M059J (cell line): ENCODE data around the gene IRF8. TPM values are rescaled to one million over a fixed set of nuclear protein-coding genes. Genes with fewer than 3 reads are reported as not detected.
"Not testable (repeated sequence)": the region's sequence is repeated elsewhere in the genome, so short reads cannot be mapped to it uniquely, and the experiment has no call there.

Source experiments
- DNase-seq: peaks from one replicate; pipeline ENCODE4 v3.0.0-alpha.2; 2012; ENCODE audit warnings: low read depth
- total RNA-seq: library from RNA; depleted of rRNA; stranded (reverse); fragments of >200 nt; shearing (Covaris generic); gene quantifications from 2 replicates; pipeline ENCODE4 v1.2.3, GENCODE V29; 2014

The IRF8 gene
- total RNA-seq, 1 experiment from 2014 or later = 0.54 TPM

DNA sequence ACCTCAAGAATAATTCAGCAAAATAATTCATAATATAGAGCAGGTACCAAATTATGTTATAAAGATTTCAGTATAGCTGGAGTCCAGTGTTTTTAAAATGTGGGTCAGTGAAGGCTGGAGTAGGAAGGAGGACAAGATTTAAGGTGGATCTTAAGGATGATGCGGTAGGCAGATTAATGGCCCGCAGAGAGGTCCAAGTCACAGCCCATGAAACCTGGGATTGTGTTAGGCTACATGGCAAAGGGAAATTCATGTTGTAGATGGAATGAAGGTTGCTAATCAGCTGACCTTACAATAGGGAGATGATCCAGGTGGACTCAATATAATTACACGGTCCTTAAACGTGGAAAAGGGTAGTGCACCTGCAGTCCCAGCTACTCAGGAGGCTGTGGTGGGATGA lies 6.2 kb upstream of the IRF8 start:
- no peak for DNase-seq

DNA sequence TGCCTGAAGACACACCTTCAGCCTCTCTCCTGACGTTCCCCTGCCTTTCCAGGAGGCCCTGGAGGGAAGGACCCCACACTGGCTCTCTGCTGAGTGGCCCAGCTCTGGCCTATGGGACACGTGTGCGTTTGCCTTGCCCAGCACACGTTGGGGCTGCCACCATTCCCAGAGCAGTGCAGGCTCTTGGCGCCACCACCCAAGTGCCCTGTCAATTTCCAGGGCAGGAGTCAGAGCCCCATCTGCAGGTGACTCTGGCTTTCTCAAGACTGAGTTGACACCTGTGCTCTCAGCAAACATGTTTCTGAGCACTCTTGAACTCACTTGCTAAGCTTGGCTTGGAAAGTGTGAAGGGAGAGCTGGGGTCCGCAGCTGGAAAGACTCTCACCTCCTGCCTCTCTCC lies 4.7 kb upstream of the IRF8 start:
- peak; percentile 34 for DNase-seq

DNA sequence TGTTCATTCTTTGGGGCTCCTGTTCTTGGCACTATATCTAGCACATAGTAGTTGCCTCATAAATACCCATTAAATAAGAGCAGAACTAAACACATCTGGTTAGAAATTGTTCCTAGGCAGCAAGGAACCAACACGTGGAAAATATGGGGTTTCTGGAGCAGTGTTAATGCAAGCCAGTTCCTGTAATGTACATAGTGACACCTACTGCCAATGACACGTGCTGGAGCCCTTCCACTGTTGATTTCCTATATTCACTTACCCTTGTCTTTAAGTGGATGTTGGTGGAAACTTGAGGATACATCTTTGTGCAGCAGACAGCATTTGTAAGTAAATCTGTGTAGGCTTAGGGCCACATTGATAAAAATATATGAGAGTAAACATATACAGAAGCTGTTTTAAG lies 1.6 kb upstream of the IRF8 start:
- DNase-seq = no peak

GRCh38 chr16:85899444-85899843 lies 482 bp downstream of the IRF8 start:
- DNase-seq = no peak

DNA sequence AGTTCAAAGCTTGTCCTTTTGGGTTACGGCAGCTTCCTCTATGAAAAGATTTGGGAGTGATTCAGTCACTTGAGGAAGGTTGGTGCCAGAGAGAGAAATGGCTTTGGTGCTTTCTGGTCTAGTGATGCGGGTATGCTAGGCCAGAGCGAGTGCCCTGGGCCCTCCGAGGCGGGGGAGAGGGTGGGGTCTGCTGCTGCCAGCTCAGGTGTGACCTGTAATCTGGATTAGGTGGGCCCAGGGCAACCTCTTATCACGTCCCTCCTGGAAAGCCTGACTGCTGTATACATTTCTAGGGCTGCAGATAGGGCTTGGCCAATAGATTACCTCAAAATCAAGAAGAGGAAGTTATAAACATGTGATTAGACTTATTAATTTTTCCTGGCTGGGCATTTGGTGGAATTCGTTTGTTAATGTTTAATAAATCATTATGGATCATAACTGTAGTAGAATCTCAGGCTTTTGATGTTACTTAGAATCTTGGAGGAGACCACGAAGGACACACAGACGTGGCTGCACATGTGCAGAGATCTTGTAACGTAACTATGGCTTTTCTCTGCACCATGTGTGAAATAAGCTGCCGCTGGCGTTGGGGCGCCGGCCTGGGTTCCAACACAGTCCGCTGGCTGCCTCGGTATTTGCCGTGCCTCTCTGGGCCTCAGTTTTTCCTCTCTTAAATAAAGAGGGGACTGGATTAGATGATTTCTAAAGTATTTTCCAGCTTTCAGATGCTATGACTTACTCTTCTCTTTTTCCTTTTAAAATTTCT lies 1.2 kb downstream of the IRF8 start:
- no peak for DNase-seq

DNA sequence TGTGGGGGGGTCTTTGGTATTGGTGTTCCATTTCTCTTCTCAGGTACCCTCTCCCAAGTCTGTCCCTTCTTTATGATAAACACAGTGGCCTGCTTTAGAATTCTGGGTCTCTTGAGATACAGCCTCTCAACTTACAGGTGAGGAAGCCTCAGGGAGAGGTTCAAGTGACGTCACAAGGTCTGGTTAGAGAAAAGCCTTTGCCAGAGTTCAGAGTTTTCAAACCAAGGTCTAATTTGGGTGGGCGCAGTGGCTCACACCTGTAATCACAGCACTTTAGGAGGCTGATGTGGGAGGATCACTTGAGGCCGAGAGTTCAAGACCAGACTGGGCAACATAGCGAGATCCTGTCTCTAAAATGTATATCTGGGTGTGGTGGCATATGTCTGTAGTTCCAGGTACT lies 2.1 kb downstream of the IRF8 start:
- DNase-seq = no peak

DNA sequence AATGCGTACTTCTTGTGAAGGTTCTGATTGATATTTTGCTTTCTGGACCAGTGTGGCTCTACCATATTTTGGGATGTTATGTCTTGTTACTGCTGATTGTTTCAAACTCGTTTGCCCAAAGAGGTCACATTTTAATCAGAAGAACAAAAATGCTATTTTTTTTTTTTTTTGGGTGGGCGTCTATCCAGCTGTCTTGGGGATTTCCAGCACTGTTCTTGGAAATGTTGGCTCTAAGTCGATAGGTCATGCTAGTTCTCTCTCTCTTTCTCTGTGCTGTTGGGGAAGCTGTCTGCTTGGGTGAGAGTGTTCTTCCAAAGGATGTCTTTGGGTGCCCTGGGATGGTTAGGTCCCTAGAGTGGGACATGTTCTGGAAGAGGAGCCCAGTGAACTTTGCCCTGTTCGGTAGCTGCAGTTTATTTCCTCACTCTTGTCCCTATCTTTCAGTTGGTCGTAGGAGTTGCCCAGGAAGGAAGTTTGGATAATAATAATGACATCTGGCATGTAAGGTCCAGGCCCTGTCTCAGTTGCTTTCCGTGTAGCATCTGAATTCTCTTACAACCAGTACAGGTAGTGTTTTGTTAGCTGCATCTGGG lies 2.9 kb downstream of the IRF8 start:
- DNase-seq = no peak

DNA sequence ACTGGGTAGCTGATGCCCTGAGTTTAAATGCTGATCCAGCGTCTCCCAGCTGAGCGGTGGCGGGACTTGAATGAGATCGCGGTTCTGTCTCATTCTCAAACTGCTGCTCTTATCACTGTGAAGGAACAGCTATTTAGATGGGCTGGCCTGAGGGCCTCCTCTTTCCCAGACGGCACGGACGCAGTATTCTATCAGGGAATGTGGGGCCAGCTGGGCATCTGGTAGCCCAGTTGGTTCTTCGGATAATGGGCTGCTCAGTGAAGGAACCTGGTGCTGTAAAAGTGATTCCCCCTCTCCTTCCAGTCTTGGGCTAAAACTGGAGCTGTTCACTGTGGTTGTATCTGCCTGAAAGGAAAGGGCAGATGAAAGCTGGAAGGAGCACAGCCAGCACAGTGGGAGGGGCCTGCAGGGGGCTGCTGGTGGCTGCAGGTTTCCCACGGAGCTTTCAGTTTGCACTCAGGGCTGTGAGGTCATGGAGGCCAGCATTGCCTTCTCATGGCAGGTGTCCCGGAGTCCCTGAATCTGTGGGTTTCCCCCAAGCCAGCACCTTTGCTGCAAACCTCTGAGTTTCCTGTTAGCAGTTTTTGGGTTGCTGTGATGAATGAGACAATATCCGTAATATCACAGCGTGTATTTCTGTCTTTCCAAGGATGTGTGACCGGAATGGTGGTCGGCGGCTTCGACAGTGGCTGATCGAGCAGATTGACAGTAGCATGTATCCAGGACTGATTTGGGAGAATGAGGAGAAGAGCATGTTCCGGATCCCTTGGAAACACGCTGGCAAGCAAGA lies 3.6 kb downstream of the IRF8 start:
- DNase-seq = no peak

DNA sequence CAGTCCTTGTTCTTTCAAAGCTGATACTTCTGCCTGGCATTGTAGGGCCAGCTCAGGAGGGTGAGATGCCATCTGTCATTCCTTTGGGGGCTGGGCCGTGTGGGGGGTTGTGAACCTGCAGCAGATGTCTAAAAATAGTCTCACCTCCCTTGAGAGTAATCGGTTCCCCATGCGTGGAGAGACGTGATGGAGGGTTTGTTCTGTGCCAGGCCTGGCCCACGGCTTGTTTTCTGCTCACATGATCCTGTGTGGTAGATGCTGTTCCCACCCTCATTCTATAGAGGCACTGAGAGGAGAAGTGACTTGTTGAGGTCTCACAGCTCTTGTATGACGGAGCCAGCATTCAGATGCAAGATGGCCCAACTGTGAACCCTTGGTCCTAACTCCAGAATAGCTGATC lies 4.6 kb downstream of the IRF8 start:
- DNase-seq = no peak

- no peak for DNase-seq
Observed at GRCh38 chr16:85905110-85906095, 6.4 kb downstream of the IRF8 start.

GRCh38 chr16:85906349-85906748 lies 7.4 kb downstream of the IRF8 start:
- DNase-seq = no peak

GRCh38 chr16:85907231-85907630 lies 8.3 kb downstream of the IRF8 start:
- not testable (repeated sequence) for DNase-seq

GRCh38 chr16:85908444-85908843 lies 9.5 kb downstream of the IRF8 start:
- no peak for DNase-seq

DNA sequence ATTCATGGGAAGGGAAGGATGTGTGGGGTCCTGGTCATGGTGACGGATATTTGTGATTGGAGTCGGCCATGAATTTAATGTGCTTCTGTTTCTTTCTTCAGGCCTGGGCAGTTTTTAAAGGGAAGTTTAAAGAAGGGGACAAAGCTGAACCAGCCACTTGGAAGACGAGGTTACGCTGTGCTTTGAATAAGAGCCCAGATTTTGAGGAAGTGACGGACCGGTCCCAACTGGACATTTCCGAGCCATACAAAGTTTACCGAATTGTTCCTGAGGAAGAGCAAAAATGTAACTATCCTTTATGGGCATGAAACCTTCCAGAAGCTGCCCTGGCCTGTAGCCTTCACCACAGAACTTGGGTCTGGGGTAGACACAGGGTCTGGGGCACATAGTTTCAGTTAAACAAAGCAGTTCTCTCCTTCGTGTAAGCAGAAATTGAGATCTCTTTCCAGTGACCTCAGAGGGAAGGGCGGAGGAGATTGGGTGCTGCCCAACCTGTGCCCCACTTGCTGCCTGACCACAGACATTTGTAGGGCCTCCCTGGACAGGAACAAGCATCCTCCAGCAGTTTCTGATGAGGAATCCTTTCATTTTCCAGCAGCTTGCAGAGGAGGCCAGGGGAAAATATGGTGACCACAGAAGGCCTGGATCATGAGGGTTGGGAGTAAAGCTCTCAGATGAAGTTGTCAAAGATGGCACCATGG lies 10.1 kb downstream of the IRF8 start:
- DNase-seq = no peak

DNA sequence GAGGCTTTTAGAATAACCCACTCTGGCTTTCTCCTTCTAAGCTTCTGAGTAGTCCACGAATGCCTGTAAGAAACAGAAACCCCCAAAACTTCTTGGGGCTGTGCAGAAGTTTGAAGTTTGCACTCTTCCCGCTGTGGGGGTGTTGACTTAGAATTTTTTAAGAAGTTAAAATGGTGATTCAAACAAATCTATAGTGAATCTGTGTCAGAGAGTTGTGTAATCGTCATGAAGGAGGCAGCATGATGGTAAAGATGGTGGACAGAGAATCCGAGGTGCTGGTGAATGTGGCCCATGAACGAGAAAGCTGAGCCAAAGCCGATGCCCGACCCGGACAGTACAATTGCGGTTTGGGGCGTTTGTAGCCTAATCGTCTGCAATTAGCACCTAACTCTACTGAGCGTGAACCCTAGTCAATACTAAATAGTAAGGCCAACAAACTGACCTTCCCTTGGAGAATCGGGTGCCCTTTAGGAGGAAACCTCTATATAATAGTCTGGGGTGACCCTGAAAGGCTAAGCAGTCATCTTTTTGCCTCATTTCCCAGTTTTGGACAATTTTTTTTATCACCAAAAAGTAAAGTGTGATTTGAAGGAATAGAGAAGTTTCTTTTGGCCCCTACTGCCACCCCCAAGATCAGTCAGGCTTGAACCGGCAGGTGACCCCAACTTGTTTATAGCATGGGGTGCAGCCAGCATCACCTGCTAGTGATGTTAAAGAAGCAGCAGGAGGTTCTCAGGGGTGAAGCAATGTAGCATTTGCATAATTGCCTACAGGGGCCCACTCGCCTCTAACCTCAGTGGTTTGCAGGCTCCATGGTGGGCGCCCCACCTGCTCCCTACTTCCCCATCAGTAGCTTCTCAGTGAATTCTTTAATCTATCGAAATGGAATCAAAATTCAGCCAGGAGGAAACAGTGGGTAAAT lies 11.2 kb downstream of the IRF8 start:
- no peak for DNase-seq

GRCh38 chr16:85910854-85911247 lies 11.9 kb downstream of the IRF8 start:
- DNase-seq = no peak

GRCh38 chr16:85911251-85911930 lies 12.4 kb downstream of the IRF8 start:
- DNase-seq = no peak

GRCh38 chr16:85912211-85912974 lies 13.4 kb downstream of the IRF8 start:
- no peak for DNase-seq
